GM23338 (cell line): ENCODE results near the gene ATF6. TPM values are rescaled to one million over a fixed set of nuclear protein-coding genes. Genes with fewer than 3 reads are reported as not detected.

Experiments
- ATAC-seq: fragments of 200-7000 bp; cut with Tn5 transposase; 3 replicates; pipeline ENCODE4 v1.9.1; 2020
- DNase-seq: peaks from one replicate; pipeline ENCODE4 v3.0.0-alpha.2; 2015; ENCODE audit warnings: low spot score
- H2AFZ ChIP-seq: fragments of 200-600 bp; sonication (generic); 2 replicates; pipeline ENCODE4 v1.8.0; 2016; ENCODE audit warnings: antibody characterized with exemption, mild to moderate bottlenecking, moderate library complexity
- H3F3A ChIP-seq: fragments of 200-600 bp; sonication (generic); replicated peaks from 2 replicates; pipeline ENCODE4 v1.8.0; 2017; ENCODE audit warnings: antibody characterized with exemption, mixed run types, low read depth
- H3K27ac ChIP-seq: fragments of 200-600 bp; sonication (generic); 2 replicates; pipeline ENCODE4 v1.6.1; 2016; ENCODE audit warnings: low read depth
- H3K27me3 ChIP-seq: fragments of 200-600 bp; sonication (generic); 2 replicates; pipeline ENCODE4 v1.8.0; 2016; ENCODE audit warnings: mild to moderate bottlenecking, mixed run types, moderate library complexity; ENCODE audit not compliant: insufficient read depth
- H3K36me3 ChIP-seq: fragments of 200-600 bp; sonication (generic); 2 replicates; pipeline ENCODE4 v1.8.0; 2016; ENCODE audit warnings: mild to moderate bottlenecking; ENCODE audit not compliant: insufficient read depth
- H3K4me1 ChIP-seq: fragments of 200-600 bp; sonication (generic); 2 replicates; pipeline ENCODE4 v1.8.0; 2016; ENCODE audit warnings: mild to moderate bottlenecking, moderate library complexity; ENCODE audit not compliant: insufficient read depth
- H3K4me2 ChIP-seq: fragments of 200-600 bp; sonication (generic); 2 replicates; pipeline ENCODE4 v1.7.1; 2017; ENCODE audit warnings: mixed run types
- H3K4me3 ChIP-seq: fragments of 200-600 bp; sonication (generic); 2 replicates; pipeline ENCODE4 v1.6.1; 2016; ENCODE audit warnings: mixed run types
- H3K79me2 ChIP-seq: fragments of 200-600 bp; sonication (generic); replicated peaks from 2 replicates; pipeline ENCODE4 v1.8.0; 2017; ENCODE audit warnings: mild to moderate bottlenecking; ENCODE audit not compliant: insufficient read depth
- H3K9me2 ChIP-seq: fragments of 200-600 bp; sonication (generic); 2 replicates; pipeline ENCODE4 v1.8.0; 2017; ENCODE audit not compliant: insufficient read depth
- H4K20me1 ChIP-seq: fragments of 200-600 bp; sonication (generic); replicated peaks from 2 replicates; pipeline ENCODE4 v1.8.0; 2017; ENCODE audit warnings: mild to moderate bottlenecking; ENCODE audit not compliant: insufficient read depth
- H3K27ac Mint-ChIP-seq: 2 replicates; pipeline ENCODE4 v1.8.0; 2020; ENCODE audit warnings: inconsistent platforms, mild to moderate bottlenecking, moderate library complexity, mixed read lengths
- H3K27me3 Mint-ChIP-seq: 3 replicates; pipeline ENCODE4 v1.8.0; 2022; ENCODE audit warnings: low read depth, mild to moderate bottlenecking, moderate library complexity, mixed read lengths, inconsistent platforms; ENCODE audit not compliant: insufficient read depth, poor library complexity
- H3K36me3 Mint-ChIP-seq: 3 replicates; pipeline ENCODE4 v1.8.0; 2021; ENCODE audit warnings: low read depth, mild to moderate bottlenecking, inconsistent platforms, moderate library complexity, mixed read lengths
- H3K4me1 Mint-ChIP-seq: 3 replicates; pipeline ENCODE4 v1.8.0; 2020; ENCODE audit warnings: mild to moderate bottlenecking, inconsistent platforms, mixed read lengths
- H3K4me3 Mint-ChIP-seq: 3 replicates; pipeline ENCODE4 v1.8.0; 2021; ENCODE audit warnings: moderate library complexity, mild to moderate bottlenecking, inconsistent platforms, mixed read lengths
- H3K9me3 Mint-ChIP-seq: 3 replicates; pipeline ENCODE4 v1.8.0; 2020; ENCODE audit warnings: moderate library complexity, mild to moderate bottlenecking, inconsistent platforms, mixed read lengths
- CTCF ChIP-seq, 2 experiments: fragments of 200-600 bp in 1 of 2; sonication (generic) in 1 of 2; conservative IDR thresholded peaks; 2 replicates each; pipeline versions ENCODE4 v1.5.1 to v1.6.1; 2016 to 2017; ENCODE audit warnings: antibody characterized with exemption in 2 of 2, low read depth in 2 of 2, mild to moderate bottlenecking in 2 of 2, moderate library complexity in 1 of 2
- EZH2 ChIP-seq: fragments of 200-600 bp; sonication (generic); IDR thresholded peaks from one replicate; pipeline ENCODE4 v1.8.0; 2017; ENCODE audit warnings: antibody characterized with exemption, mild to moderate bottlenecking, low read depth; ENCODE audit not compliant: unreplicated experiment
- JUNB ChIP-seq: IDR thresholded peaks from one replicate; pipeline ENCODE4 v1.6.1; 2016; ENCODE audit warnings: antibody characterized with exemption; ENCODE audit not compliant: unreplicated experiment
- STAT1 ChIP-seq: IDR thresholded peaks from one replicate; pipeline ENCODE4 v1.6.1; 2016; ENCODE audit warnings: antibody characterized with exemption; ENCODE audit not compliant: unreplicated experiment
- ZNF462 ChIP-seq: fragments of 250-450 bp; sonication (Bioruptor Pico); IDR thresholded peaks from 2 replicates; pipeline ENCODE4 v1.5.0; 2020; ENCODE audit warnings: mild to moderate bottlenecking, moderate library complexity
- polyA plus RNA-seq: library from polyadenylated mRNA; unstranded; fragments of >200 nt; fragmentation: Nextera tagmentation; extraction: Ambion mirVana; gene quantifications from 2 replicates; pipeline ENCODE4 v1.2.1, GENCODE V29; 2016
- total RNA-seq: library from RNA; depleted of rRNA; stranded (reverse); fragments of >200 nt; shearing (Covaris generic); gene quantifications from 2 replicates; pipeline ENCODE4 v1.2.3, GENCODE V29; 2014
- TF ChIP-seq, protein P1 (sequence below): IDR thresholded peaks from 2 replicates; pipeline ENCODE4 v1.6.1; 2016; ENCODE audit warnings: antibody characterized with exemption

Gene ATF6
- total and polyA plus RNA-seq, 2 experiments from 2014 or later, result 5.0 to 13.5 TPM

- TF ChIP-seq CTCF (conservative IDR thresholded peaks at IDR 0.05; ENCODE audit: low read depth in 2 of 2), result no peak
- no peak for TF ChIP-seq EZH2
- TF ChIP-seq JUNB, result no peak
These were observed 68.9 kb downstream of the ATF6 start (continued) for GRCh38 chr1:161834967-161835550.

DNA sequence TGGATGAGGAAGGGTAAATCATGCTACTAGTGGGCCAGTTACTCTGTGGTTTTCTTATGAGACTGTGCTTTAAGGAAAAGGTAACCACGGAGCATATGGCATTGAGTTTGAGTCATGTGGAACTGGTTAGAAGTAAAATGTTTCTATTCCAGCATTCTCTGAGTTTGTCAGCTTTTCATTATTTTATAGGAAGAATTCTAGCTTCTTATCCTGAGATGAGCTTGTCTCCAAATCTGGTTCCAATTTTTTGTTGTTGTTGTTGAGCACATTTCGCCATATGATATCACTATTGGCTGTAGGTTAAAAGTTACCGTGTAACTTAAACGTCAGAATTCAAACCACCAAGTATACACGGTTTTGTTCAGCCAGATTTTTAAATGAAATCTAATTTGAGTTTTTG lies 69.9 kb downstream of the ATF6 start:
- Histone ChIP-seq H3K36me3 (no peaks in the 10 kb centered on the region), H3F3A (no peaks in the 10 kb centered on the region), H3K4me1 (no peaks in the 10 kb centered on the region), H3K9me2 (no peaks in the 10 kb centered on the region), H4K20me1 (no peaks in the 10 kb centered on the region), H3K27me3 (no peaks in the 10 kb centered on the region), H3K4me2 (no peak overlapping the region), H3K4me3 (no peak overlapping the region), H3K27ac (no peak overlapping the region), H2AFZ (no peak overlapping the region), H3K79me2 (no peaks in the 10 kb centered on the region)
- Mint-ChIP-seq H3K9me3 (peaks cover 31% of the 10 kb centered on the region), H3K36me3 (peaks cover 19% of the 10 kb centered on the region), H3K27me3 (no peaks in the 10 kb centered on the region), H3K27ac (no peak overlapping the region), H3K4me3 (no peak overlapping the region), H3K4me1 (no peaks in the 10 kb centered on the region)
- ATAC-seq, result no peak
- TF ChIP-seq ZNF462 (CRISPR knock-in tag), result no peak
- no peak for TF ChIP-seq STAT1
- TF ChIP-seq, protein P1, sequence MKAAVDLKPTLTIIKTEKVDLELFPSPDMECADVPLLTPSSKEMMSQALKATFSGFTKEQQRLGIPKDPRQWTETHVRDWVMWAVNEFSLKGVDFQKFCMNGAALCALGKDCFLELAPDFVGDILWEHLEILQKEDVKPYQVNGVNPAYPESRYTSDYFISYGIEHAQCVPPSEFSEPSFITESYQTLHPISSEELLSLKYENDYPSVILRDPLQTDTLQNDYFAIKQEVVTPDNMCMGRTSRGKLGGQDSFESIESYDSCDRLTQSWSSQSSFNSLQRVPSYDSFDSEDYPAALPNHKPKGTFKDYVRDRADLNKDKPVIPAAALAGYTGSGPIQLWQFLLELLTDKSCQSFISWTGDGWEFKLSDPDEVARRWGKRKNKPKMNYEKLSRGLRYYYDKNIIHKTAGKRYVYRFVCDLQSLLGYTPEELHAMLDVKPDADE, result no peak
- no peak for DNase-seq
